ENCODE measurements around the gene PCDHGA9. TPM values are rescaled to one million over a fixed set of nuclear protein-coding genes. Genes with fewer than 3 reads are reported as not detected.
"Not testable (repeated sequence)": the region's sequence is repeated elsewhere in the genome, so short reads cannot be mapped to it uniquely, and the experiment has no call there.

The PCDHGA9 gene
- total RNA-seq, 1 experiment from 2014 or later, result 1.1 TPM

DNA sequence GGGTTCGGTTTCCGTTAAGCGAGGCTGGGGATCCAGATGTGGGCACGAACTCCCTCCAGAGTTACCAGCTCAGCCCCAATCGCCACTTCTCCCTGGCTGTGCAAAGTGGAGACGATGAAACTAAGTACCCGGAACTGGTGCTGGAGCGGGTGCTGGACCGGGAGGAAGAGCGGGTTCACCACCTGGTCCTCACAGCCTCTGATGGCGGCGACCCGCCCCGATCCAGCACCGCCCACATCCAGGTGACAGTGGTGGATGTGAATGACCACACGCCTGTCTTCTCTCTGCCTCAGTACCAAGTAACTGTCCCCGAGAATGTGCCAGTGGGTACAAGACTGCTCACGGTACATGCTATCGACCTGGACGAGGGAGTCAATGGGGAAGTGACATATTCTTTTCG is 19.2 kb upstream of the PCDHGA9 start:
- no peak for DNase-seq (ENCODE audit: low read depth)

GRCh38 chr5:141384471-141385267 is 17.9 kb upstream of the PCDHGA9 start:
- DNase-seq (ENCODE audit: low read depth), result no peak

- peak; percentile 58 for DNase-seq (ENCODE audit: low read depth)
These were observed 14.8 kb upstream of the PCDHGA9 start, which contains the start of gene PCDHGB4 for GRCh38 chr5:141387557-141388311. TSS of gene PCDHGB4 (plus strand) at chr5:141387698. CDS start at chr5:141387885, 187 bp downstream.

- DNase-seq (ENCODE audit: low read depth), result no peak
These were observed 13.9 kb upstream of the PCDHGA9 start for GRCh38 chr5:141388661-141389060.

DNA sequence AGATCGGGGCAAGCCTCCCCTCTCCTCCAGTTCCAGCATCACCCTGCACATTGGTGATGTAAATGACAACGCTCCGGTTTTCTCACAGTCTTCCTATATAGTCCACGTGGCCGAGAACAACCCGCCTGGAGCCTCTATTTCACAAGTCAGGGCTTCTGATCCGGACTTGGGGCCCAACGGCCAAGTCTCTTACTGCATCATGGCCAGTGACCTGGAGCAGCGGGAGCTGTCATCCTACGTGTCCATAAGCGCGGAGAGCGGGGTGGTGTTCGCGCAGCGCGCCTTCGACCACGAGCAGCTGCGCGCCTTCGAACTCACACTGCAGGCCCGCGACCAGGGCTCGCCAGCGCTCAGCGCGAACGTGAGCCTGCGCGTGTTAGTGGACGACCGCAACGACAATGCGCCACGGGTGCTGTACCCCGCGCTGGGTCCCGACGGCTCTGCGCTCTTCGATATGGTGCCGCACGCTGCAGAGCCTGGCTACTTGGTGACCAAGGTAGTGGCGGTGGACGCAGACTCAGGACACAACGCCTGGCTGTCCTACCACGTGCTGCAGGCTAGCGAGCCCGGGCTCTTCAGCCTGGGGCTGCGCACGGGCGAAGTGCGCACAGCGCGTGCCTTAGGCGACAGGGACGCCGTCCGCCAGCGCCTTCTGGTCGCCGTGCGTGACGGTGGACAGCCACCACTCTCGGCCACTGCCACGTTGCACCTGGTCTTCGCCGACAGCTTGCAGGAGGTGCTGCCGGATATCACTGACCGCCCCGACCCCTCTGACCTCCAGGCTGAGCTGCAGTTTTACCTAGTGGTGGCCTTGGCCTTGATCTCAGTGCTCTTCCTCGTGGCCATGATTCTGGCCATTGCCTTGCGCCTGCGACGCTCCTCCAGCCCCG is 13.2 kb upstream of the PCDHGA9 start:
- DNase-seq (ENCODE audit: low read depth), result no peak

DNA sequence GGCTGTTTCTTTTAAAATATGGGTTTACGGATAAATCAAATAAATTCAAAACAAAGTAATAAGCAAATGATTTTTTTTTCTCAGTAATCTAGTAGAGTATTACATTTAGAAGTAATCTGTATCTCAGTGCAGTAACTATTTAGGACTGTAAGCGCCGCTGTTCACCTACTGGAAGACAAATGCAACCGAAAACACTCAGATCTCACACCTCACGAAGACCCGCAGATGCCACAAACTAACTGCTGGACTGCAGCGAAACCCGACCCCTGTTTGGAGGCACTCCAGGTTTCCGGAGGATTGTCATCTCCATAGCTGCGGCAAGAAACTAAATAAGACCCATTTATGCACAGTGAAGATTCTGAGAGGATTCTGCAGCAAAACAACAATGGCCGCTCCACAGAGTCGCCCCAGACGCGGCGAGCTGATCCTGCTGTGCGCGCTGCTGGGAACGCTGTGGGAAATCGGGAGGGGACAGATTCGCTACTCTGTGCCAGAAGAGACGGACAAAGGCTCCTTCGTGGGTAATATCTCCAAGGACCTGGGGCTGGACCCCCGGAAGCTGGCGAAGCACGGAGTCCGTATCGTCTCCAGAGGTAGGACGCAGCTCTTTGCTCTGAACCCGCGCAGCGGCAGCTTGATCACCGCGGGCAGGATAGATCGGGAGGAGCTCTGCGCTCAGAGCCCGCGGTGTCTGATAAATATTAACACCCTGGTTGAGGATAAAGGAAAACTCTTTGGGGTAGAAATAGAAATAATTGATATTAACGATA is 10.0 kb upstream of the PCDHGA9 start, which contains the start of gene PCDHGA8:
Gene PCDHGA8, plus strand, starts transcription at position 205 of the 770 bp plus-strand sequence. Its CDS starts 181 bp downstream, at position 386.
- DNase-seq (ENCODE audit: low read depth), result no peak

DNA sequence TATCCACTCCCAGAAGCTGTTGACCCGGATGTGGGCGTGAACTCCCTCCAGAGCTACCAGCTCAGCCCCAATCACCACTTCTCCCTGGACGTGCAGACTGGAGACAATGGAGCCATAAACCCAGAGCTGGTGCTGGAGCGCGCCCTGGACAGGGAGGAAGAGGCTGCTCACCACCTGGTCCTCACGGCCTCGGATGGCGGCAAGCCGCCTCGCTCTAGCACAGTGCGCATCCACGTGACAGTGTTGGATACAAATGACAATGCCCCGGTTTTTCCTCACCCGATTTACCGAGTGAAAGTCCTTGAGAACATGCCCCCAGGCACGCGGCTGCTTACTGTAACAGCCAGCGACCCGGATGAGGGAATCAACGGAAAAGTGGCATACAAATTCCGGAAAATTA is 9.3 kb upstream of the PCDHGA9 start:
- DNase-seq (ENCODE audit: low read depth), result no peak

- DNase-seq (ENCODE audit: low read depth), result not testable (repeated sequence)
These were observed 8.0 kb upstream of the PCDHGA9 start for GRCh38 chr5:141394401-141395187.

DNA sequence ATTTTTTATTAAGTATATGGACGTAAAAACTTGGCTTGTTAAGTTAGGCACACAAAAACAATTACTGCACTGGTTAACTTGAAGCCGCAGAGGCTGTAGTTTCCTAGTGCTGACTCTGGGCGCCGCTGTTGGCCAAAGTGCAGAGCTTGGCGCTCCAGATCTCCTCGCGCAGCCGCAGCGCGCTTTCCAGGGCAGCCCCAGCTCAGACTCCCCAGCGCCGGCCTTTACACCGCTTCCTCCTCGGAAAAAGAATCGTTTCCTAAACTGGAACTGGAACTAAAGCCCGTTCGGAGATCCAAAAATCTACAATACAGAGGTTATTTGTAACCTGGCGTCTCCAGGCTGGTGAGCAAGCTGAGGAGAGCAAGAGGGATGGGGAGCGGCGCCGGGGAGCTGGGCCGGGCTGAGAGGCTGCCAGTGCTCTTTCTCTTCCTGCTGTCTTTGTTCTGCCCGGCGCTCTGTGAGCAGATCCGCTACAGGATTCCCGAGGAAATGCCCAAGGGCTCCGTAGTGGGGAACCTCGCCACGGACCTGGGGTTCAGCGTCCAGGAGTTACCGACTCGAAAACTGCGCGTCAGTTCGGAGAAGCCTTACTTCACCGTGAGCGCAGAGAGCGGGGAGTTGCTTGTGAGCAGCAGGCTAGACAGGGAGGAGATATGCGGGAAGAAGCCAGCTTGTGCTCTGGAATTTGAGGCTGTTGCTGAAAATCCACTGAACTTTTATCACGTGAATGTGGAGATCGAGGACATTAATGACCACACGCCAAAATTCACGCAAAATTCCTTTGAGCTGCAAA is 4.6 kb upstream of the PCDHGA9 start, which contains the start of gene PCDHGB5:
Gene PCDHGB5, plus strand, starts transcription at position 192 of the 796 bp plus-strand sequence. Its CDS starts 181 bp downstream, at position 373.
- peak; percentile 62 for DNase-seq (ENCODE audit: low read depth)

- no peak for DNase-seq (ENCODE audit: low read depth)
These were observed 4.0 kb upstream of the PCDHGA9 start for GRCh38 chr5:141398608-141399007.

DNA sequence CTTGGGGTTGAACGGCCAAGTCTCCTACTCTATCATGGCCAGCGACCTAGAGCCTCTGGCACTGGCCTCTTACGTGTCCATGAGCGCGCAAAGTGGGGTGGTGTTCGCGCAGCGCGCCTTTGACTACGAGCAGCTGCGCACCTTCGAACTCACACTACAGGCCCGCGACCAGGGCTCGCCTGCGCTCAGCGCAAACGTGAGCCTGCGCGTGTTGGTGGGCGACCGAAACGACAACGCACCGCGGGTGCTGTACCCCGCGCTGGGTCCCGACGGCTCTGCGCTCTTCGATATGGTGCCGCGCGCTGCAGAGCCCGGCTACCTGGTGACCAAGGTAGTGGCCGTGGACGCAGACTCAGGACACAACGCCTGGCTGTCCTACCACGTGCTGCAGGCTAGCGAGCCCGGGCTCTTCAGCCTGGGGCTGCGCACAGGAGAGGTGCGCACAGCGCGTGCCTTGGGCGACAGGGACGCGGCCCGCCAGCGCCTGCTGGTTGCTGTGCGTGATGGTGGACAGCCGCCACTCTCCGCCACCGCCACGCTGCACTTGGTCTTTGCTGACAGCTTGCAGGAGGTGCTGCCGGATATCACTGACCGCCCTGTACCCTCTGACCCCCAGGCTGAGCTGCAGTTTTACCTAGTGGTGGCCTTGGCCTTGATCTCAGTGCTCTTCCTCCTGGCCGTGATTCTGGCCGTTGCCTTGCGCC is 2.9 kb upstream of the PCDHGA9 start:
- DNase-seq (ENCODE audit: low read depth), result no peak

DNA sequence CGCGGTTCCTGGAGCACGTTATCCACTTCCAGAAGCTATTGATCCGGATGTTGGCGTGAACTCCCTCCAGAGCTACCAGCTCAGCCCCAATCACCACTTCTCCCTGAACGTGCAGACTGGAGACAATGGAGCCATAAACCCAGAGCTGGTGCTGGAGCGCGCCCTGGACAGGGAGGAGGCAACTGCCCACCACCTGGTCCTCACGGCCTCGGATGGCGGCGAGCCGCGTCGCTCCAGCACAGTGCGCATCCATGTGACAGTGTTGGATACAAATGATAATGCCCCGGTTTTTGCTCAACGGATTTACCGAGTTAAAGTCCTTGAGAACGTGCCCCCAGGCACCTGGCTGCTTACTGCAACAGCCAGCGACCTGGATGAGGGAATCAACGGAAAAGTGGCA is 809 bp downstream of the PCDHGA9 start:
- DNase-seq (ENCODE audit: low read depth), result no peak

DNA sequence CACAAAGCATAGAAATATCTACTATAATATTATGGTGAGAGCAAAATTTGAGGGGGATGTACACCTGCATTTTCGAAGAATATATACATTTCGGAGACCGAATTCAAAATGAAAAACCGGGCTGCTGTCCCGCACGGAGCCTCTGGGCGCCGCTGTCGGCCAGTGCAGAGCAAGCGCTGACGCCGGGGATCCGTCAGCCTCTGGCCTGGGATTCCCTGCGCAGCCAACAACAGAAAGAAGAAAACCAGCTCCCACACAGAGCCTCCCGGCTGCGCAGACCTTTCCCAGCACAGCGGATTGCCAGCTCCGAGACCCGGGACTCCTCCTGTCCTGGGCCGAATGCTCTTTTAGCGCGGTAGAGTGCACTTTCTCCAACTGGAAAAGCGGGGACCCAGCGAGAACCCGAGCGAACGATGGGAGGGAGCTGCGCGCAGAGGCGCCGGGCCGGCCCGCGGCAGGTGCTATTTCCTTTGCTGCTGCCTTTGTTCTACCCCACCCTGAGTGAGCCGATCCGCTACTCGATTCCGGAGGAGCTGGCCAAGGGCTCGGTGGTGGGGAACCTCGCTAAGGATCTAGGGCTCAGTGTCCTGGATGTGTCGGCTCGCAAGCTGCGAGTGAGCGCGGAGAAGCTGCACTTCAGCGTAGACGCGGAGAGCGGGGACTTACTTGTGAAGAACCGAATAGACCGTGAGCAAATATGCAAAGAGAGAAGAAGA is 5.4 kb downstream of the PCDHGA9 start, which contains the start of gene PCDHGB6:
Gene PCDHGB6, plus strand, starts transcription at position 232 of the 716 bp plus-strand sequence. Its CDS starts 182 bp downstream, at position 414.
- not testable (repeated sequence) for DNase-seq (ENCODE audit: low read depth)

- no peak for DNase-seq (ENCODE audit: low read depth)
These were observed 7.2 kb downstream of the PCDHGA9 start for GRCh38 chr5:141409598-141410306.

DNA sequence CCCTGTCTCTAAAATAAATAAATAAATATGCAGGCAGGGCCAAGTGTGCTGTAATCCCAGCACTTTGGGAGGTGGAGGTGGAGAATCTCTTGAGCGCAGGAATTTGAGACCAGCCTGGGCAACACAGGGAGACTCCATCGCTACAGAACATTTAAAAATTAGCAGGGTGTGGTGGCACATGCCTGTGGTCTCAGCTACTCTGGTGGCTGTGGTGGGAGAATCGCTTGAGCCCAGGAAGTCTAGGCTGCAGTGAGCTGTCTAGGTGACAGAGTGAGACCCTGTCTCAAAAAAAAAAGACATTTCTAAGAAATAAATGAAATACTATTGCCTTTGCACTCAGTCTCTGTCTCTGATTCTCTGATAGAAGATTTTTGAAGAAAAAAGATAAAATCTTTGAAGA is 9.0 kb downstream of the PCDHGA9 start:
- DNase-seq (ENCODE audit: low read depth), result no peak

DNA sequence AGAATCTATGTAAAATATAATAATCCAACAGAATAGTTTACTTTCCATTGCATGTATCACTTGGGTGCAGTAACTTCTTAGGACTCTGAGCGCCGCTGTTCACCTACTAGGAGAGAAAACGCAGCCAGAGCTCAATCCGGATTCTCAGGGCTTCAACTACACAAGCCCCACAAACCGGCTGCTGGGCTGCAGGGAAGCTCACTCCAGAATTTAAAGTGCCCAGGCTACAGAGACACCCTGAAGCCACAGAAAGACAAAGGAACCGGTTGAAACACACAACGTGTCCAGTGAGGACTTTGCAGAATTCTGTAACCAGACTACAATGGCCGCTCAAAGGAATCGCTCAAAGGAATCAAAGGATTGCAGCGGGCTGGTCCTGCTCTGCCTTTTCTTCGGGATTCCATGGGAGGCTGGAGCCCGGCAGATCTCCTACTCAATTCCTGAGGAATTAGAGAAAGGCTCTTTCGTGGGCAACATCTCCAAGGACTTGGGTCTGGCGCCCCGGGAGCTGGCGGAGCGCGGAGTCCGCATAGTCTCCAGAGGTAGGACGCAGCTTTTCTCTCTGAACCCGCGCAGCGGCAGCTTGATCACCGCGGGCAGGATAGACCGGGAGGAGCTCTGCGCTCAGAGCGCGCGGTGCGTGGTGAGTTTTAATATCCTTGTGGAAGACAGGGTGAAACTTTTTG is 10.4 kb downstream of the PCDHGA9 start, which contains the start of gene PCDHGA10:
Gene PCDHGA10, plus strand, starts transcription at position 134 of the 686 bp plus-strand sequence. Its CDS starts 189 bp downstream, at position 323.
- DNase-seq (ENCODE audit: low read depth), result peak; percentile 25

All from RPMI7951 (cell line).